Measurements from ENCODE around the gene TGFBR2. TPM values are rescaled to one million over a fixed set of nuclear protein-coding genes. Genes with fewer than 3 reads are reported as not detected.
"Not testable (repeated sequence)": the region's sequence is repeated elsewhere in the genome, so short reads cannot be mapped to it uniquely, and the experiment has no call there.

TGFBR2 gene
- total and polyA plus RNA-seq, 5 donors from 2014 or later, result 35.8 to 92.6 (median 57.4) TPM

GRCh38 chr3:30621576-30621975 lies 15.2 kb downstream of the TGFBR2 start:
- Histone ChIP-seq H3K4me1 (ENCODE audit: control insufficient read depth, insufficient read depth, low read length, poor library complexity, severe bottlenecking) (peaks cover 80% of the 10 kb centered on the region), H3K27me3 (ENCODE audit: control insufficient read depth, insufficient read depth, low read length) (no peaks in the 10 kb centered on the region), H3K36me3 (ENCODE audit: control insufficient read depth, insufficient read depth, low read length) (peaks cover 14% of the 10 kb centered on the region), H3K9me3 (ENCODE audit: control insufficient read depth in 2 of 2, low read length in 2 of 2) (no peaks in the 10 kb centered on the region), H3K4me3 (ENCODE audit: low read depth, low read length) (peak overlapping the region; percentile 45), H3K27ac (ENCODE audit: insufficient read depth, low read length, poor library complexity, severe bottlenecking) (peak overlapping the region; percentile 25)
- Mint-ChIP-seq H3K4me3 (peak overlapping the region; percentile 30 to 80 (median 66)), H3K4me1 (peaks cover 60 to 93% (median 77%) of the 10 kb centered on the region in 4 donors), H3K27me3 (no peaks in the 10 kb centered on the region), H3K27ac (peak overlapping the region; percentile 70 to 89 (median 80)), H3K36me3 (peaks cover 37% of the 10 kb centered on the region), H3K9me3 (peaks cover 0 to 2% (median 0%) of the 10 kb centered on the region in 7 donors)
- ATAC-seq (ENCODE audit: low read depth in 2 of 2) (no peak), DNase-seq (no peak)

- Histone ChIP-seq H3K36me3 (ENCODE audit: control insufficient read depth, insufficient read depth, low read length) (peaks cover 14% of the 10 kb centered on the region), H3K9me3 (ENCODE audit: control insufficient read depth in 2 of 2, low read length in 2 of 2) (no peaks in the 10 kb centered on the region), H3K4me1 (ENCODE audit: control insufficient read depth, insufficient read depth, low read length, poor library complexity, severe bottlenecking) (peaks cover 84% of the 10 kb centered on the region), H3K27me3 (ENCODE audit: control insufficient read depth, insufficient read depth, low read length) (no peaks in the 10 kb centered on the region), H3K27ac (ENCODE audit: insufficient read depth, low read length, poor library complexity, severe bottlenecking) (peak overlapping the region; percentile 25), H3K4me3 (ENCODE audit: low read depth, low read length) (peak overlapping the region; percentile 45)
- Mint-ChIP-seq H3K9me3 (peaks cover 0 to 2% (median 0%) of the 10 kb centered on the region in 7 donors), H3K4me3 (peak overlapping the region; percentile 34 to 80 (median 68)), H3K27ac (peak overlapping the region; percentile 70 to 89 (median 80)), H3K27me3 (no peaks in the 10 kb centered on the region), H3K36me3 (peaks cover 39% of the 10 kb centered on the region), H3K4me1 (peaks cover 56 to 92% (median 75%) of the 10 kb centered on the region in 4 donors)
- ATAC-seq (ENCODE audit: low read depth in 2 of 2), result no peak
- no peak for DNase-seq
These were observed 15.7 kb downstream of the TGFBR2 start for GRCh38 chr3:30622047-30622545.

GRCh38 chr3:30622790-30623189 lies 16.4 kb downstream of the TGFBR2 start:
- H3K36me3 Mint-ChIP-seq, result peaks cover 37% of the 10 kb centered on the region
- peak overlapping the region; percentile 68 to 95 (median 89) for H3K27ac Mint-ChIP-seq
- Histone ChIP-seq H3K36me3 (ENCODE audit: control insufficient read depth, insufficient read depth, low read length) (peaks cover 14% of the 10 kb centered on the region), H3K4me3 (ENCODE audit: low read depth, low read length) (peak overlapping the region; percentile 55), H3K27me3 (ENCODE audit: control insufficient read depth, insufficient read depth, low read length) (no peaks in the 10 kb centered on the region), H3K9me3 (ENCODE audit: control insufficient read depth in 2 of 2, low read length in 2 of 2) (no peaks in the 10 kb centered on the region), H3K27ac (ENCODE audit: insufficient read depth, low read length, poor library complexity, severe bottlenecking) (peak overlapping the region; percentile 47), H3K4me1 (ENCODE audit: control insufficient read depth, insufficient read depth, low read length, poor library complexity, severe bottlenecking) (peaks cover 86% of the 10 kb centered on the region)
- peaks cover 49 to 94% (median 69%) of the 10 kb centered on the region in 4 donors for H3K4me1 Mint-ChIP-seq
- peak overlapping the region; percentile 34 to 80 (median 68) for H3K4me3 Mint-ChIP-seq
- DNase-seq (no peak), ATAC-seq (ENCODE audit: low read depth in 2 of 2) (no peak)
- H3K27me3 Mint-ChIP-seq, result no peaks in the 10 kb centered on the region
- H3K9me3 Mint-ChIP-seq, result peaks cover 0 to 2% (median 0%) of the 10 kb centered on the region in 7 donors

- Mint-ChIP-seq H3K27me3 (no peaks in the 10 kb centered on the region), H3K27ac (peak overlapping the region; percentile 68 to 95 (median 89)), H3K9me3 (peaks cover 0 to 2% (median 0%) of the 10 kb centered on the region in 7 donors), H3K4me3 (peak overlapping the region; percentile 14 to 68 (median 60)), H3K36me3 (peaks cover 36% of the 10 kb centered on the region), H3K4me1 (peaks cover 45 to 94% (median 67%) of the 10 kb centered on the region in 4 donors)
- DNase-seq (no peak), ATAC-seq (ENCODE audit: low read depth in 2 of 2) (no peak)
- Histone ChIP-seq H3K4me3 (ENCODE audit: low read depth, low read length) (peak overlapping the region; percentile 55), H3K27me3 (ENCODE audit: control insufficient read depth, insufficient read depth, low read length) (no peaks in the 10 kb centered on the region), H3K27ac (ENCODE audit: insufficient read depth, low read length, poor library complexity, severe bottlenecking) (peak overlapping the region; percentile 47), H3K36me3 (ENCODE audit: control insufficient read depth, insufficient read depth, low read length) (peaks cover 14% of the 10 kb centered on the region), H3K4me1 (ENCODE audit: control insufficient read depth, insufficient read depth, low read length, poor library complexity, severe bottlenecking) (peaks cover 86% of the 10 kb centered on the region), H3K9me3 (ENCODE audit: control insufficient read depth in 2 of 2, low read length in 2 of 2) (no peaks in the 10 kb centered on the region)
These were observed 16.9 kb downstream of the TGFBR2 start for GRCh38 chr3:30623351-30623750.

GRCh38 chr3:30624480-30624879 lies 18.1 kb downstream of the TGFBR2 start:
- H3K27me3 Mint-ChIP-seq; H3K4me3 ChIP-seq (ENCODE audit: low read depth, low read length); H3K27me3 ChIP-seq (ENCODE audit: control insufficient read depth, insufficient read depth, low read length); DNase-seq; H3K9me3 ChIP-seq (ENCODE audit: control insufficient read depth in 2 of 2, low read length in 2 of 2); ATAC-seq (ENCODE audit: low read depth in 2 of 2); H3K9me3 Mint-ChIP-seq: not testable (repeated sequence)
- H3K4me1 ChIP-seq (ENCODE audit: control insufficient read depth, insufficient read depth, low read length, poor library complexity, severe bottlenecking), result peaks cover 86% of the 10 kb centered on the region
- Mint-ChIP-seq H3K4me3 (peak overlapping the region in 3 of 4 donors; percentile 8 to 57 (median 12)), H3K27ac (peak overlapping the region; percentile 68 to 95 (median 89)), H3K4me1 (peaks cover 47 to 94% (median 67%) of the 10 kb centered on the region in 4 donors), H3K36me3 (peaks cover 37% of the 10 kb centered on the region)
- peak overlapping the region; percentile 2 for H3K27ac ChIP-seq (ENCODE audit: insufficient read depth, low read length, poor library complexity, severe bottlenecking)
- peaks cover 14% of the 10 kb centered on the region for H3K36me3 ChIP-seq (ENCODE audit: control insufficient read depth, insufficient read depth, low read length)

- Histone ChIP-seq H3K4me1 (ENCODE audit: control insufficient read depth, insufficient read depth, low read length, poor library complexity, severe bottlenecking) (peaks cover 89% of the 10 kb centered on the region), H3K4me3 (ENCODE audit: low read depth, low read length) (no peak overlapping the region), H3K27me3 (ENCODE audit: control insufficient read depth, insufficient read depth, low read length) (no peaks in the 10 kb centered on the region), H3K9me3 (ENCODE audit: control insufficient read depth in 2 of 2, low read length in 2 of 2) (no peaks in the 10 kb centered on the region), H3K27ac (ENCODE audit: insufficient read depth, low read length, poor library complexity, severe bottlenecking) (peak overlapping the region; percentile 27), H3K36me3 (ENCODE audit: control insufficient read depth, insufficient read depth, low read length) (peaks cover 14% of the 10 kb centered on the region)
- Mint-ChIP-seq H3K4me3 (peak overlapping the region; percentile 19 to 67 (median 44)), H3K27me3 (no peaks in the 10 kb centered on the region), H3K27ac (peak overlapping the region; percentile 50 to 95 (median 79)), H3K4me1 (peaks cover 45 to 94% (median 68%) of the 10 kb centered on the region in 4 donors), H3K36me3 (peaks cover 39% of the 10 kb centered on the region), H3K9me3 (no peaks in the 10 kb centered on the region)
- ATAC-seq (ENCODE audit: low read depth in 2 of 2) (no peak), DNase-seq (no peak)
These were observed 19.4 kb downstream of the TGFBR2 start for GRCh38 chr3:30625541-30626438.

GRCh38 chr3:30626443-30627180 lies 20.2 kb downstream of the TGFBR2 start:
- H3K4me3 ChIP-seq (ENCODE audit: low read depth, low read length), result no peak overlapping the region
- Mint-ChIP-seq H3K27ac (peak overlapping the region; percentile 50 to 95 (median 79)), H3K9me3 (no peaks in the 10 kb centered on the region), H3K27me3 (no peaks in the 10 kb centered on the region), H3K4me1 (peaks cover 46 to 95% (median 68%) of the 10 kb centered on the region in 4 donors), H3K4me3 (peak overlapping the region; percentile 19 to 67 (median 44)), H3K36me3 (peaks cover 35% of the 10 kb centered on the region)
- H3K27me3 ChIP-seq (ENCODE audit: control insufficient read depth, insufficient read depth, low read length), result no peaks in the 10 kb centered on the region
- peak overlapping the region; percentile 82 for H3K27ac ChIP-seq (ENCODE audit: insufficient read depth, low read length, poor library complexity, severe bottlenecking)
- ATAC-seq (ENCODE audit: low read depth in 2 of 2) (no peak), DNase-seq (no peak)
- no peaks in the 10 kb centered on the region for H3K9me3 ChIP-seq (ENCODE audit: control insufficient read depth in 2 of 2, low read length in 2 of 2)
- H3K36me3 ChIP-seq (ENCODE audit: control insufficient read depth, insufficient read depth, low read length), result peaks cover 14% of the 10 kb centered on the region
- peaks cover 89% of the 10 kb centered on the region for H3K4me1 ChIP-seq (ENCODE audit: control insufficient read depth, insufficient read depth, low read length, poor library complexity, severe bottlenecking)

All from CD4-positive, CD25-positive, alpha-beta regulatory T cell (primary cell).